Right lobe of liver (tissue), 6 donors: ENCODE data around the gene ADARB2. TPM values are rescaled to one million over a fixed set of nuclear protein-coding genes. Genes with fewer than 3 reads are reported as not detected.

Experiments used
- ATAC-seq, 4 donors: fragments of 200-7000 bp; cut with Tn5 transposase; one replicate each; pipeline ENCODE4 v1.9.1; 2020; ENCODE audit warnings: mild to moderate bottlenecking in 4 of 4, moderate library complexity in 4 of 4
- DNase-seq, 3 donors: peaks; one replicate each; pipeline ENCODE4 v3.0.0-alpha.2; 2020
- H3K27ac ChIP-seq, 3 donors: fragments of 200-600 bp; one replicate each; pipeline ENCODE4 v1.8.0; 2022
- H3K27me3 ChIP-seq, 2 donors: fragments of 200-600 bp; one replicate each; pipeline ENCODE4 v1.8.0; 2022
- H3K36me3 ChIP-seq, 4 donors: fragments of 200-600 bp; sonication (generic) in 1 of 4; one replicate each; pipeline versions ENCODE4 v1.5.1 to v1.8.0; 2017 to 2022; ENCODE audit warnings: control low read depth in 1 of 4
- H3K4me1 ChIP-seq, 4 donors: fragments of 200-600 bp; sonication (generic) in 1 of 4; one replicate each; pipeline versions ENCODE4 v1.5.1 to v1.8.0; 2017 to 2022; ENCODE audit warnings: control low read depth in 1 of 4
- H3K4me3 ChIP-seq, 3 donors: fragments of 200-600 bp; one replicate each; pipeline ENCODE4 v1.8.0; 2022
- H3K9me3 ChIP-seq, 4 donors: fragments of 200-600 bp; sonication (generic) in 1 of 4; one replicate each; pipeline versions ENCODE4 v1.5.1 to v1.8.0; 2017 to 2022; ENCODE audit warnings: control low read depth in 1 of 4
- POLR2A ChIP-seq: fragments of 450-650 bp; IDR thresholded peaks from one replicate; pipeline ENCODE4 v1.6.1; 2017; ENCODE audit warnings: antibody characterized with exemption, mild to moderate bottlenecking
- WGBS: methylation state at CpG from one replicate; pipeline ENCODE4 v1.1.6; 2018; ENCODE audit warnings: low coverage, low lambda C conversion rate; ENCODE audit not compliant: insufficient coverage; ENCODE audit errors: missing lambda C conversion rate; 5-methylcytosine and 5-hydroxymethylcytosine counted together
- intact Hi-C, 2 donors: fragments of 100-400 bp; cut with DNase I; formaldehyde crosslinking; loops; one replicate each; pipeline versions ENCODE4 v1.11.2 to v1.14.1; 2022
- total RNA-seq, 6 experiments: library from RNA; depleted of rRNA in 2 of 6; stranded (reverse); fragments of >200 nt in 2 of 6; fragmentation: NEBNext Ultra II Directional in 3 of 6; extraction: Animal tissue kit (Norgen Biotek cat#: 25700) in 3 of 6; gene quantifications; one replicate each; pipeline versions ENCODE4 v1.1.0 to v1.2.4, GENCODE V29; 2016 to 2023
- TF ChIP-seq, protein P1 (sequence below), 4 donors: fragments of 200-600 bp in 3 of 4; fragments of 450-650 bp in 1 of 4; IDR thresholded peaks; one replicate each; pipeline versions ENCODE4 v1.5.1 to v1.8.0; 2016 to 2022; ENCODE audit warnings: antibody characterized with exemption in 4 of 4, mild to moderate bottlenecking in 2 of 4
- donor health status: DM: no; HTN: yes; CAD: no.
- donor health status: DM: no; HTN: no; CAD: no.
- donor health status: DM: no; HTN: no; CAD: no.
- donor health status: DM: no; HTN: yes; CAD: no.
- donor health status: DM: no; HTN: yes; CAD: no.

ADARB2 gene
- total RNA-seq, 6 experiments from 2014 or later: 0.07 to 0.68 (median 0.42) TPM

- H3K36me3 ChIP-seq: no peaks in the 10 kb centered on the region
- no peak overlapping the region for H3K4me3 ChIP-seq
- intact Hi-C loops: no loop called here
- DNase-seq (no peak), ATAC-seq (no peak)
- no peaks in the 10 kb centered on the region for H3K9me3 ChIP-seq
- WGBS: 5% methylated on average over 3 of the region's 6 CpGs
- H3K4me1 ChIP-seq: no peaks in the 10 kb centered on the region
- H3K27ac ChIP-seq: no peak overlapping the region
- TF ChIP-seq, protein P1, sequence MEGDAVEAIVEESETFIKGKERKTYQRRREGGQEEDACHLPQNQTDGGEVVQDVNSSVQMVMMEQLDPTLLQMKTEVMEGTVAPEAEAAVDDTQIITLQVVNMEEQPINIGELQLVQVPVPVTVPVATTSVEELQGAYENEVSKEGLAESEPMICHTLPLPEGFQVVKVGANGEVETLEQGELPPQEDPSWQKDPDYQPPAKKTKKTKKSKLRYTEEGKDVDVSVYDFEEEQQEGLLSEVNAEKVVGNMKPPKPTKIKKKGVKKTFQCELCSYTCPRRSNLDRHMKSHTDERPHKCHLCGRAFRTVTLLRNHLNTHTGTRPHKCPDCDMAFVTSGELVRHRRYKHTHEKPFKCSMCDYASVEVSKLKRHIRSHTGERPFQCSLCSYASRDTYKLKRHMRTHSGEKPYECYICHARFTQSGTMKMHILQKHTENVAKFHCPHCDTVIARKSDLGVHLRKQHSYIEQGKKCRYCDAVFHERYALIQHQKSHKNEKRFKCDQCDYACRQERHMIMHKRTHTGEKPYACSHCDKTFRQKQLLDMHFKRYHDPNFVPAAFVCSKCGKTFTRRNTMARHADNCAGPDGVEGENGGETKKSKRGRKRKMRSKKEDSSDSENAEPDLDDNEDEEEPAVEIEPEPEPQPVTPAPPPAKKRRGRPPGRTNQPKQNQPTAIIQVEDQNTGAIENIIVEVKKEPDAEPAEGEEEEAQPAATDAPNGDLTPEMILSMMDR (IDR thresholded peaks at IDR 0.05): no peak
- TF ChIP-seq POLR2A: no peak
- H3K27me3 ChIP-seq: no peaks in the 10 kb centered on the region
These were observed 261.4 kb downstream of the ADARB2 start for GRCh38 chr10:1475771-1476454.

DNA sequence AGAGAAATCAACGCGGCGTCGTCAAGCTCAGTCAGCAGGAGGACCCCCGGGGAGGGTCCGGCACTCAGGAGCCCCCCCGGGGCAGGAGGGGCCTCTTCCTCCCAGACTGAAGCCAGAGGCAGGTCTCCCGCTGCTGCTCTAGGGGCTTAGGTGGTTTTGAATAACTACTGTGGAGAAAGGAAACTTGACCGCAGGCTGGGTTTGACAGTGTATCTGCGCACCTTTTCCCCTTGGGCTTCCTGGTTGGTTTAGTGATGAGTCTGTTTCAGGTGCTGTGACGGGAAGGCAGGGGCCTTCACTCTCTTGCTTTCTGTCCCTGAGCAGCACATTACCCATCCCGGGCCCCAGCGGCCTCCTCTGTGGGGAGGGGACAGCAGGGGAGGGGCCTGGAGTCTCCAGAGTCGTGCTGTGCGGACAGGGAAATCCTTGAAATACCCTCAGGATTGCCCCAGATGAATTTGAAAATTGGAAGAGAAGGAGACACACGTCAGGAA lies 262.2 kb downstream of the ADARB2 start:
- no peak for ATAC-seq

DNA sequence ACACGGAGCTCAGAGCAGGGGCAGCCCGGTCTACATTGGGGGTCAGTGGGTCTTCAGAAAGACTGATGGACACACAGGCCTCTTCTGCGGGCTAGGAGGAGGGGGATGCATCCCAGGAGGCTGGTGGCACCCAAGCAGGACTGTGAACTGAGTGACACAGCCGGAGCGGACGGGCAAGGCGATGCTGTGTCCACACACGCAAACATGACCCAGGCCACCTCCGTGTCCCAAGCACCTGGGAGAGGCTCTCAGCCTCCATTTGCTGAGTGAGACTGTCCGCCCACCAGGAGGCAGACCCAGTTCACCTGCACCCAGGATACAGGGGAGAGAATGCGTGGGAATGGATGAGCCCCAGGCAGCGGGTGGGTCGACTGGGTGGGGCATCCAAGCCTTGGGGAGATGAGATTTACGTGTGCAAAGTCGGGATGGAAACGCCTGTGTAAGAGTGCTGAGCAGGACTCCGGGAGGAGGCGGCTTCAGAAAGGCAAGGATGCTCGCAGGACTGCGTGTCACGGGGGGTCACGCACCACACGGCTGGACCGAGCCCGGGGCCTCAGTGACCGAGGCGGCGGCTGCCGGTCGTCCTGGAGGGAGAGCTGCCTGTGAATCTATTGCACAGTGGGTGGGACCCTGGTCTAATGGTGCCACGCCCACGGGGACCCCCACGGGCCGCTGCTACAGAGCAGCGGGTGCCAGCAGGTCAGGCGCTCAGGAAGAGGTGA lies 262.8 kb downstream of the ADARB2 start:
- no peak overlapping the region for H3K4me3 ChIP-seq
- no peaks in the 10 kb centered on the region for H3K27me3 ChIP-seq
- WGBS: 61% methylated on average over 8 of the region's 36 CpGs
- ATAC-seq: no peak
- H3K27ac ChIP-seq: no peak overlapping the region
- intact Hi-C loops: no loop called here
- H3K36me3 ChIP-seq: no peaks in the 10 kb centered on the region
- H3K4me1 ChIP-seq: no peaks in the 10 kb centered on the region
- no peak for TF ChIP-seq POLR2A
- TF ChIP-seq, protein P1 (IDR thresholded peaks at IDR 0.05): no peak
- no peaks in the 10 kb centered on the region for H3K9me3 ChIP-seq
- DNase-seq: no peak

More for the DNA sequence above, 262.2 kb downstream of the ADARB2 start:
- no peak for DNase-seq
- no peaks in the 10 kb centered on the region for H3K4me1 ChIP-seq
- intact Hi-C loops: no loop called here
- H3K27me3 ChIP-seq: no peaks in the 10 kb centered on the region
- H3K36me3 ChIP-seq: no peaks in the 10 kb centered on the region
- no peak overlapping the region for H3K4me3 ChIP-seq
- no peak overlapping the region for H3K27ac ChIP-seq
- H3K9me3 ChIP-seq: no peaks in the 10 kb centered on the region
- 31% methylated on average over 5 of the region's 16 CpGs for WGBS
- TF ChIP-seq POLR2A: no peak
- TF ChIP-seq, protein P1 (IDR thresholded peaks at IDR 0.05): no peak

GRCh38 chr10:1473874-1474273 lies 263.5 kb downstream of the ADARB2 start:
- Histone ChIP-seq H3K27ac (no peak overlapping the region), H3K9me3 (no peaks in the 10 kb centered on the region), H3K36me3 (no peaks in the 10 kb centered on the region), H3K4me1 (no peaks in the 10 kb centered on the region), H3K27me3 (no peaks in the 10 kb centered on the region), H3K4me3 (no peak overlapping the region)
- ATAC-seq: no peak
- no peak for DNase-seq
- TF ChIP-seq, protein P1 (IDR thresholded peaks at IDR 0.05): no peak
- TF ChIP-seq POLR2A: no peak
- WGBS: 59% methylated on average over 9 of the region's 11 CpGs
- intact Hi-C loops: no loop called here
